ENCODE results near the gene TMCC3. TPM values are rescaled to one million over a fixed set of nuclear protein-coding genes. Genes with fewer than 3 reads are reported as not detected.

The TMCC3 gene
- total and polyA plus RNA-seq, 11 donors = 0.69 to 8.2 (median 2.9) TPM

GRCh38 chr12:94586589-94587259 is 63.6 kb downstream of the TMCC3 start:
- no peak overlapping the region for H3K4me3 ChIP-seq
- peak overlapping the region; percentile 11 to 86 (median 68) for H3K27ac ChIP-seq
- peak in 1 of 4 donors; percentile 26 for ATAC-seq
- intact Hi-C loops (cut with DNase I) = loop anchor here in 5 of 10 donors (5.0 to 10.0 kb wide), 3 partner anchors 58 to 66 kb away; partner anchors contain the start of gene TMCC3 (in 1 of the 5)
- H3K36me3 ChIP-seq = peaks cover 0 to 5% (median 0%) of the 10 kb centered on the region in 9 donors
- DNase-seq = no peak
- WGBS, 4 donors = 61 to 71% (median 67%) methylated on average over 8 of the region's 8 CpGs
- H3K4me1 ChIP-seq = peaks cover 0 to 33% (median 14%) of the 10 kb centered on the region in 12 donors
- H3K9me3 ChIP-seq = no peaks in the 10 kb centered on the region
- no peak for TF ChIP-seq POLR2A (IDR thresholded peaks at IDR 0.05)
- no peak for TF ChIP-seq CTCF (IDR thresholded peaks at IDR 0.05)
- no peaks in the 10 kb centered on the region for H3K27me3 ChIP-seq

- no peak for TF ChIP-seq CTCF (IDR thresholded peaks at IDR 0.05)
- no peak for TF ChIP-seq POLR2A (IDR thresholded peaks at IDR 0.05)
- Histone ChIP-seq H3K27ac (peak overlapping the region in 3 of 12 donors; percentile 13 to 60 (median 19)), H3K27me3 (no peaks in the 10 kb centered on the region), H3K4me1 (peaks cover 0 to 26% (median 14%) of the 10 kb centered on the region in 12 donors), H3K4me3 (no peak overlapping the region), H3K9me3 (no peaks in the 10 kb centered on the region), H3K36me3 (peaks cover 0 to 14% (median 0%) of the 10 kb centered on the region in 9 donors)
- DNase-seq (no peak), ATAC-seq (no peak)
- WGBS, 4 donors = 84 to 90% (median 87%) methylated on average over 3 of the region's 3 CpGs
- intact Hi-C loops (cut with DNase I) = loop anchor here in 5 of 10 donors (5.0 to 10.0 kb wide), 3 partner anchors 59 to 67 kb away; partner anchors contain the start of gene TMCC3 (in 1 of the 5)
Measured at GRCh38 chr12:94585626-94586025, 64.7 kb downstream of the TMCC3 start.

- TF ChIP-seq POLR2A (IDR thresholded peaks at IDR 0.05) (no peak), CTCF (IDR thresholded peaks at IDR 0.05) (no peak)
- Histone ChIP-seq H3K9me3 (no peaks in the 10 kb centered on the region), H3K27me3 (no peaks in the 10 kb centered on the region), H3K4me3 (no peak overlapping the region), H3K27ac (no peak overlapping the region), H3K36me3 (peaks cover 0 to 14% (median 0%) of the 10 kb centered on the region in 9 donors), H3K4me1 (peaks cover 0 to 26% (median 14%) of the 10 kb centered on the region in 12 donors)
- no peak for ATAC-seq
- 75 to 94% (median 77%) methylated on average over 5 of the region's 5 CpGs for WGBS, 4 donors
- intact Hi-C loops (cut with DNase I) = loop anchor here in 2 of 10 donors (10.0 kb wide), 1 partner anchor 60 kb away; no protein-coding TSS in a partner anchor
- no peak for DNase-seq
Measured at GRCh38 chr12:94584377-94584776, 66.0 kb downstream of the TMCC3 start.

- peaks cover 0 to 14% (median 0%) of the 10 kb centered on the region in 9 donors for H3K36me3 ChIP-seq
- no peak overlapping the region for H3K27ac ChIP-seq
- peaks cover 0 to 19% (median 11%) of the 10 kb centered on the region in 12 donors for H3K4me1 ChIP-seq
- ATAC-seq (no peak), DNase-seq (no peak)
- H3K9me3 ChIP-seq = no peaks in the 10 kb centered on the region
- H3K4me3 ChIP-seq = no peak overlapping the region
- 91 to 99% (median 96%) methylated on average over 5 of the region's 5 CpGs for WGBS, 4 donors
- TF ChIP-seq CTCF (IDR thresholded peaks at IDR 0.05) = no peak
- TF ChIP-seq POLR2A (IDR thresholded peaks at IDR 0.05) = no peak
- no peaks in the 10 kb centered on the region for H3K27me3 ChIP-seq
- intact Hi-C loops (cut with DNase I) = loop anchor here in 2 of 10 donors (10.0 kb wide), 1 partner anchor 62 kb away; no protein-coding TSS in a partner anchor
Measured at GRCh38 chr12:94582591-94582990, 67.8 kb downstream of the TMCC3 start.
